K562 (cell line): ENCODE results near the gene C2CD5.

Source experiments
- ATF7 ChIP-seq: fragments of 450-650 bp; IDR thresholded peaks from 2 replicates; pipeline ENCODE4 v1.7.1; 2014; ENCODE audit warnings: mild to moderate bottlenecking, moderate library complexity
- CTCF ChIP-seq, 3 experiments: IDR thresholded peaks in 2 of 3; conservative IDR thresholded peaks in 1 of 3; 2 replicates each; pipeline ENCODE4 v1.5.1; 2011 to 2012; ENCODE audit warnings: low read length in 3 of 3, mild to moderate bottlenecking in 3 of 3, control low read depth in 2 of 3, improper control_type of control experiment in 1 of 3, inconsistent platforms in 1 of 3, low read depth in 1 of 3, mixed read lengths in 1 of 3, moderate library complexity in 1 of 3; ENCODE audit not compliant: insufficient read depth in 2 of 3
- FOXJ3 ChIP-seq: sonication (generic); formaldehyde crosslinking; IDR thresholded peaks from 2 replicates; pipeline ENCODE4 v1.4.0; 2020; ENCODE audit warnings: mild to moderate bottlenecking, missing genetic modification reagents
- MAX ChIP-seq: sonication (generic); formaldehyde crosslinking; IDR thresholded peaks from 2 replicates; pipeline ENCODE4 v1.9.0; 2022; ENCODE audit warnings: mild to moderate bottlenecking, missing genetic modification reagents
- MCM5 ChIP-seq: fragments of 450-650 bp; IDR thresholded peaks from 2 replicates; pipeline ENCODE4 v1.6.1; 2016; ENCODE audit warnings: low read depth
- NRF1 ChIP-seq, 2 experiments: fragments of 450-650 bp; IDR thresholded peaks in 1 of 2; conservative IDR thresholded peaks in 1 of 2; 2 replicates each; pipeline ENCODE4 v1.6.1; 2014; ENCODE audit warnings: mild to moderate bottlenecking in 2 of 2
- PHF8 ChIP-seq: fragments of 200-600 bp; sonication (generic); IDR thresholded peaks from 2 replicates; pipeline ENCODE4 v1.6.1; 2012; ENCODE audit warnings: mixed run types, mild to moderate bottlenecking, inconsistent platforms, low read length, moderate library complexity, borderline replicate concordance
- POLR2AphosphoS5 ChIP-seq: IDR thresholded peaks from 2 replicates; pipeline ENCODE4 v1.6.1; 2011; ENCODE audit warnings: mild to moderate bottlenecking, low read depth, low read length, moderate library complexity; ENCODE audit not compliant: control insufficient read depth, insufficient read depth
- TBP ChIP-seq: optimal IDR thresholded peaks from 2 replicates; pipeline ENCODE3; 2011; ENCODE audit warnings: low read depth, low read length, improper control_type of control experiment
- TOE1 ChIP-seq, 2 experiments: fragments of 450-650 bp in 1 of 2; sonication (generic) in 1 of 2; formaldehyde crosslinking in 1 of 2; IDR thresholded peaks; 2 replicates each; pipeline versions ENCODE4 v1.7.1 to v1.8.0; 2016 to 2022; ENCODE audit warnings: borderline replicate concordance in 2 of 2, mild to moderate bottlenecking in 2 of 2, antibody characterized with exemption in 1 of 2, inconsistent platforms in 1 of 2, low read depth in 1 of 2, missing genetic modification reagents in 1 of 2, moderate library complexity in 1 of 2
- YY1 ChIP-seq, 3 experiments: IDR thresholded peaks; 2 replicates each; pipeline ENCODE4 v1.6.1; 2011; ENCODE audit warnings: low read length in 2 of 3, mild to moderate bottlenecking in 2 of 3, moderate library complexity in 2 of 3, borderline replicate concordance in 1 of 3, control low read depth in 1 of 3, low read depth in 1 of 3; ENCODE audit not compliant: insufficient read depth in 3 of 3, insufficient replicate concordance in 2 of 3, control insufficient read depth in 1 of 3, insufficient read length in 1 of 3; ENCODE audit errors: extremely low read depth in 1 of 3
- ZNF561 ChIP-seq: fragments of 450-650 bp; formaldehyde crosslinking; conservative IDR thresholded peaks from 2 replicates; pipeline ENCODE4 v1.4.0; 2020; ENCODE audit warnings: mild to moderate bottlenecking, moderate library complexity
- TF ChIP-seq, protein P1 (sequence below): IDR thresholded peaks from 3 replicates; pipeline ENCODE4 v1.6.1; 2011; ENCODE audit warnings: borderline replicate concordance, mild to moderate bottlenecking, moderate library complexity; ENCODE audit not compliant: insufficient read length; ENCODE audit errors: extremely low read depth
- TF ChIP-seq, protein P2 (sequence below), 2 experiments: fragments of 450-650 bp; formaldehyde crosslinking in 1 of 2; IDR thresholded peaks; 2 replicates each; pipeline versions ENCODE4 v1.4.0 to v1.6.1; 2014 to 2020; ENCODE audit warnings: mild to moderate bottlenecking in 2 of 2, borderline replicate concordance in 1 of 2, low read depth in 1 of 2

- TF ChIP-seq CTCF (IDR thresholded peaks at IDR 0.05 in 2 of 3, conservative IDR thresholded peaks at IDR 0.05 in 1 of 3; ENCODE audit: insufficient read depth in 2 of 3, low read depth in 1 of 3, low read length in 3 of 3) (no peak), ATF7 (no peak), MAX (CRISPR knock-in tag) (no peak), PHF8 (no peak), ZNF561 (no peak), YY1 (IDR thresholded peaks at IDR 0.05; ENCODE audit: borderline replicate concordance in 1 of 3, control insufficient read depth in 1 of 3, extremely low read depth in 1 of 3, insufficient read depth in 3 of 3, insufficient read length in 1 of 3, insufficient replicate concordance in 2 of 3, low read depth in 1 of 3, low read length in 2 of 3) (no peak), FOXJ3 (no peak), POLR2AphosphoS5 (no peak), MCM5 (no peak), TOE1 (IDR thresholded peaks at IDR 0.05; ENCODE audit: borderline replicate concordance) (no peak), TOE1 (CRISPR knock-in tag; IDR thresholded peaks at IDR 0.05; ENCODE audit: borderline replicate concordance, low read depth) (no peak), TBP (no peak), NRF1 (conservative IDR thresholded peaks at IDR 0.05 in 1 of 2, IDR thresholded peaks at IDR 0.05 in 1 of 2) (no peak)
- TF ChIP-seq, protein P1, sequence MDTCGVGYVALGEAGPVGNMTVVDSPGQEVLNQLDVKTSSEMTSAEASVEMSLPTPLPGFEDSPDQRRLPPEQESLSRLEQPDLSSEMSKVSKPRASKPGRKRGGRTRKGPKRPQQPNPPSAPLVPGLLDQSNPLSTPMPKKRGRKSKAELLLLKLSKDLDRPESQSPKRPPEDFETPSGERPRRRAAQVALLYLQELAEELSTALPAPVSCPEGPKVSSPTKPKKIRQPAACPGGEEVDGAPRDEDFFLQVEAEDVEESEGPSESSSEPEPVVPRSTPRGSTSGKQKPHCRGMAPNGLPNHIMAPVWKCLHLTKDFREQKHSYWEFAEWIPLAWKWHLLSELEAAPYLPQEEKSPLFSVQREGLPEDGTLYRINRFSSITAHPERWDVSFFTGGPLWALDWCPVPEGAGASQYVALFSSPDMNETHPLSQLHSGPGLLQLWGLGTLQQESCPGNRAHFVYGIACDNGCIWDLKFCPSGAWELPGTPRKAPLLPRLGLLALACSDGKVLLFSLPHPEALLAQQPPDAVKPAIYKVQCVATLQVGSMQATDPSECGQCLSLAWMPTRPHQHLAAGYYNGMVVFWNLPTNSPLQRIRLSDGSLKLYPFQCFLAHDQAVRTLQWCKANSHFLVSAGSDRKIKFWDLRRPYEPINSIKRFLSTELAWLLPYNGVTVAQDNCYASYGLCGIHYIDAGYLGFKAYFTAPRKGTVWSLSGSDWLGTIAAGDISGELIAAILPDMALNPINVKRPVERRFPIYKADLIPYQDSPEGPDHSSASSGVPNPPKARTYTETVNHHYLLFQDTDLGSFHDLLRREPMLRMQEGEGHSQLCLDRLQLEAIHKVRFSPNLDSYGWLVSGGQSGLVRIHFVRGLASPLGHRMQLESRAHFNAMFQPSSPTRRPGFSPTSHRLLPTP, result no peak
- TF ChIP-seq, protein P2, sequence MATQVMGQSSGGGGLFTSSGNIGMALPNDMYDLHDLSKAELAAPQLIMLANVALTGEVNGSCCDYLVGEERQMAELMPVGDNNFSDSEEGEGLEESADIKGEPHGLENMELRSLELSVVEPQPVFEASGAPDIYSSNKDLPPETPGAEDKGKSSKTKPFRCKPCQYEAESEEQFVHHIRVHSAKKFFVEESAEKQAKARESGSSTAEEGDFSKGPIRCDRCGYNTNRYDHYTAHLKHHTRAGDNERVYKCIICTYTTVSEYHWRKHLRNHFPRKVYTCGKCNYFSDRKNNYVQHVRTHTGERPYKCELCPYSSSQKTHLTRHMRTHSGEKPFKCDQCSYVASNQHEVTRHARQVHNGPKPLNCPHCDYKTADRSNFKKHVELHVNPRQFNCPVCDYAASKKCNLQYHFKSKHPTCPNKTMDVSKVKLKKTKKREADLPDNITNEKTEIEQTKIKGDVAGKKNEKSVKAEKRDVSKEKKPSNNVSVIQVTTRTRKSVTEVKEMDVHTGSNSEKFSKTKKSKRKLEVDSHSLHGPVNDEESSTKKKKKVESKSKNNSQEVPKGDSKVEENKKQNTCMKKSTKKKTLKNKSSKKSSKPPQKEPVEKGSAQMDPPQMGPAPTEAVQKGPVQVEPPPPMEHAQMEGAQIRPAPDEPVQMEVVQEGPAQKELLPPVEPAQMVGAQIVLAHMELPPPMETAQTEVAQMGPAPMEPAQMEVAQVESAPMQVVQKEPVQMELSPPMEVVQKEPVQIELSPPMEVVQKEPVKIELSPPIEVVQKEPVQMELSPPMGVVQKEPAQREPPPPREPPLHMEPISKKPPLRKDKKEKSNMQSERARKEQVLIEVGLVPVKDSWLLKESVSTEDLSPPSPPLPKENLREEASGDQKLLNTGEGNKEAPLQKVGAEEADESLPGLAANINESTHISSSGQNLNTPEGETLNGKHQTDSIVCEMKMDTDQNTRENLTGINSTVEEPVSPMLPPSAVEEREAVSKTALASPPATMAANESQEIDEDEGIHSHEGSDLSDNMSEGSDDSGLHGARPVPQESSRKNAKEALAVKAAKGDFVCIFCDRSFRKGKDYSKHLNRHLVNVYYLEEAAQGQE (IDR thresholded peaks at IDR 0.05; ENCODE audit: borderline replicate concordance), result no peak
- TF ChIP-seq, protein P2 (CRISPR knock-in tag; IDR thresholded peaks at IDR 0.05; ENCODE audit: low read depth), result no peak
These were observed 55.9 kb downstream of the C2CD5 start for GRCh38 chr12:22488478-22488877.
